CD14-positive monocyte (primary cell): ENCODE results near the gene KRT25. TPM values are rescaled to one million over a fixed set of nuclear protein-coding genes. Genes with fewer than 3 reads are reported as not detected.

Experiments used
- DNase-seq, 3 donors: peaks; one replicate each; pipeline ENCODE4 v3.0.0-alpha.2; 2011 to 2022
- H2AFZ ChIP-seq: 2 replicates; pipeline ENCODE4 v1.6.0; 2012; ENCODE audit warnings: mild to moderate bottlenecking, low read depth, low read length, inconsistent platforms; ENCODE audit not compliant: insufficient read depth, poor library complexity, severe bottlenecking
- H3K27ac ChIP-seq, 2 donors: 1 replicate in 1 of 2; 2 replicates in 1 of 2; pipeline ENCODE4 v1.5.1; 2012 to 2013; ENCODE audit warnings: low read length in 2 of 2, control low read depth in 1 of 2, inconsistent platforms in 1 of 2, low read depth in 1 of 2, mild to moderate bottlenecking in 1 of 2
- H3K27me3 ChIP-seq, 2 donors: one replicate each; pipeline versions ENCODE4 v1.6.0 to v1.6.1; 2011 to 2013; ENCODE audit warnings: low read length in 2 of 2; ENCODE audit not compliant: control insufficient read depth in 2 of 2, insufficient read depth in 2 of 2
- H3K36me3 ChIP-seq, 2 donors: replicated peaks in 1 of 2; 1 replicate in 1 of 2; 2 replicates in 1 of 2; pipeline versions ENCODE4 v1.5.1 to v1.6.1; 2012 to 2013; ENCODE audit warnings: low read length in 2 of 2, control low read depth in 1 of 2, inconsistent platforms in 1 of 2, mild to moderate bottlenecking in 1 of 2; ENCODE audit not compliant: insufficient read depth in 2 of 2, control insufficient read depth in 1 of 2
- H3K4me1 ChIP-seq, 2 donors: 1 replicate in 1 of 2; 2 replicates in 1 of 2; pipeline versions ENCODE4 v1.5.1 to v1.6.1; 2012 to 2013; ENCODE audit warnings: low read length in 2 of 2, control low read depth in 1 of 2, inconsistent platforms in 1 of 2, mild to moderate bottlenecking in 1 of 2, moderate library complexity in 1 of 2; ENCODE audit not compliant: insufficient read depth in 2 of 2, control insufficient read depth in 1 of 2
- H3K4me2 ChIP-seq: replicated peaks from 2 replicates; pipeline ENCODE3; 2012; ENCODE audit warnings: low read length, moderate library complexity, mild to moderate bottlenecking; ENCODE audit not compliant: poor library complexity, severe bottlenecking; ENCODE audit errors: extremely low read depth
- H3K4me3 ChIP-seq, 3 experiments: fragments of 200-600 bp in 1 of 3; sonication (generic) in 1 of 3; replicated peaks in 1 of 3; 1 replicate in 2 of 3; 2 replicates in 1 of 3; pipeline ENCODE4 v1.5.1; 2011 to 2013; ENCODE audit warnings: low read length in 3 of 3, mild to moderate bottlenecking in 3 of 3, control low read depth in 2 of 3, low read depth in 2 of 3, inconsistent platforms in 1 of 3, moderate library complexity in 1 of 3
- H3K79me2 ChIP-seq: 2 replicates; pipeline ENCODE4 v1.6.0; 2012; ENCODE audit warnings: mild to moderate bottlenecking, control low read depth, inconsistent platforms, low read length, moderate library complexity; ENCODE audit not compliant: insufficient read depth
- H3K9ac ChIP-seq: 2 replicates; pipeline ENCODE4 v1.6.0; 2017; ENCODE audit warnings: low read length, mild to moderate bottlenecking; ENCODE audit not compliant: insufficient read depth, poor library complexity, severe bottlenecking
- H3K9me3 ChIP-seq, 2 donors: replicated peaks in 1 of 2; 1 replicate in 1 of 2; 2 replicates in 1 of 2; pipeline versions ENCODE4 v1.5.1 to v1.6.1; 2012 to 2013; ENCODE audit warnings: low read length in 2 of 2, control low read depth in 1 of 2; ENCODE audit not compliant: control insufficient read depth in 1 of 2, insufficient read depth in 1 of 2
- H4K20me1 ChIP-seq: 2 replicates; pipeline ENCODE4 v1.6.0; 2012; ENCODE audit warnings: mild to moderate bottlenecking, low read length, control low read depth, moderate library complexity; ENCODE audit not compliant: insufficient read depth
- H3K27ac Mint-ChIP-seq, 7 donors: one replicate each; pipeline ENCODE4 v1.8.0; 2020; ENCODE audit warnings: mild to moderate bottlenecking in 7 of 7, mixed read lengths in 7 of 7, moderate library complexity in 6 of 7, inconsistent platforms in 2 of 7
- H3K27me3 Mint-ChIP-seq, 3 donors: one replicate each; pipeline ENCODE4 v1.8.0; 2021 to 2022; ENCODE audit warnings: low read depth in 3 of 3, mild to moderate bottlenecking in 3 of 3, mixed read lengths in 3 of 3, moderate library complexity in 3 of 3, inconsistent platforms in 1 of 3
- H3K36me3 Mint-ChIP-seq, 2 donors: one replicate each; pipeline ENCODE4 v1.8.0; 2020; ENCODE audit warnings: mixed read lengths in 2 of 2, inconsistent platforms in 1 of 2, mild to moderate bottlenecking in 1 of 2
- H3K4me1 Mint-ChIP-seq: one replicate; pipeline ENCODE4 v1.8.0; 2020; ENCODE audit warnings: mild to moderate bottlenecking, mixed read lengths
- H3K4me3 Mint-ChIP-seq, 2 donors: one replicate each; pipeline ENCODE4 v1.8.0; 2020; ENCODE audit warnings: mild to moderate bottlenecking in 2 of 2, mixed read lengths in 2 of 2, moderate library complexity in 1 of 2
- H3K9me3 Mint-ChIP-seq, 7 donors: one replicate each; pipeline ENCODE4 v1.8.0; 2020 to 2022; ENCODE audit warnings: mixed read lengths in 7 of 7, mild to moderate bottlenecking in 6 of 7, moderate library complexity in 6 of 7, inconsistent platforms in 2 of 7
- WGBS: methylation state at CpG from one replicate; pipeline ENCODE4 v1.1.5; 2013; ENCODE audit warnings: missing lambda C conversion rate; ENCODE audit not compliant: insufficient coverage; 5-methylcytosine and 5-hydroxymethylcytosine counted together
- intact Hi-C, 2 donors: fragments of 100-400 bp; cut with micrococcal nuclease; formaldehyde crosslinking; loops; one replicate each; pipeline versions ENCODE4 v1.15.0 to v1.15.1; 2023
- polyA plus RNA-seq, 3 donors: library from polyadenylated mRNA; depleted of rRNA in 1 of 3; unstranded in 2 of 3; stranded (reverse) in 1 of 3; fragments of 300-500 nt in 2 of 3; fragments of >200 nt in 1 of 3; fragmentation: Illumina TruSeq in 2 of 3; gene quantifications; 1 replicate in 2 of 3; 2 replicates in 1 of 3; pipeline ENCODE4 v1.2.3, GENCODE V29; 2012 to 2021
- TF ChIP-seq, protein P1 (sequence below): fragments of 200-600 bp; IDR thresholded peaks from one replicate; pipeline ENCODE4 v1.8.0; 2022; ENCODE audit warnings: antibody characterized with exemption, mild to moderate bottlenecking

Gene KRT25
- polyA plus RNA-seq, 3 donors = not detected

DNA sequence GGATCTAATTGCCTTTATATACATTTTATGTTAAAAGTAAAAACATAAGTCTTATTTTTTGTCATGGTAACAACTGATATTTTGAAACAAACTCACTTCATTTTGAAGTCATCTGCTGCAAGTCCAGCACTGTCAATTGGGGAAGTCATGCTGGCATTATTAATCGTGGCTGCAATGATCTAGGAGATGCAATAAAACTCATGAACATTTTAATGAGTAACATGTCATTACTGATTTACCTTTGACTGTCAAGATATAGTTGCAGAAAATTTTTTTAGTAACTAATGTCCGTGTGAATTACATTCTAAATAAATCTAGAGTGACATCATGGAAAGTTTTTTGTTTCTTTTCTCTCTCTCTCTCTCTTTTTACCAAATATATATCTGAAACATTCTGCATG, 34.2 kb downstream of the KRT25 start:
- H3K4me3 ChIP-seq = no peak overlapping the region
- H3K36me3 Mint-ChIP-seq = no peaks in the 10 kb centered on the region
- H3K9me3 Mint-ChIP-seq = peaks cover 0 to 4% (median 2%) of the 10 kb centered on the region in 7 donors
- H3K4me3 Mint-ChIP-seq = no peak overlapping the region
- no peaks in the 10 kb centered on the region for H3K9me3 ChIP-seq
- H3K4me2 ChIP-seq = no peak overlapping the region
- peaks cover 15 to 35% (median 34%) of the 10 kb centered on the region in 3 donors for H3K27me3 Mint-ChIP-seq
- H3K27me3 ChIP-seq = peaks cover 6 to 7% of the 10 kb centered on the region in 2 donors
- H3K36me3 ChIP-seq = no peaks in the 10 kb centered on the region
- H3K27ac Mint-ChIP-seq = no peak overlapping the region
- H3K79me2 ChIP-seq = no peaks in the 10 kb centered on the region
- no peaks in the 10 kb centered on the region for H3K4me1 ChIP-seq
- TF ChIP-seq, protein P1, sequence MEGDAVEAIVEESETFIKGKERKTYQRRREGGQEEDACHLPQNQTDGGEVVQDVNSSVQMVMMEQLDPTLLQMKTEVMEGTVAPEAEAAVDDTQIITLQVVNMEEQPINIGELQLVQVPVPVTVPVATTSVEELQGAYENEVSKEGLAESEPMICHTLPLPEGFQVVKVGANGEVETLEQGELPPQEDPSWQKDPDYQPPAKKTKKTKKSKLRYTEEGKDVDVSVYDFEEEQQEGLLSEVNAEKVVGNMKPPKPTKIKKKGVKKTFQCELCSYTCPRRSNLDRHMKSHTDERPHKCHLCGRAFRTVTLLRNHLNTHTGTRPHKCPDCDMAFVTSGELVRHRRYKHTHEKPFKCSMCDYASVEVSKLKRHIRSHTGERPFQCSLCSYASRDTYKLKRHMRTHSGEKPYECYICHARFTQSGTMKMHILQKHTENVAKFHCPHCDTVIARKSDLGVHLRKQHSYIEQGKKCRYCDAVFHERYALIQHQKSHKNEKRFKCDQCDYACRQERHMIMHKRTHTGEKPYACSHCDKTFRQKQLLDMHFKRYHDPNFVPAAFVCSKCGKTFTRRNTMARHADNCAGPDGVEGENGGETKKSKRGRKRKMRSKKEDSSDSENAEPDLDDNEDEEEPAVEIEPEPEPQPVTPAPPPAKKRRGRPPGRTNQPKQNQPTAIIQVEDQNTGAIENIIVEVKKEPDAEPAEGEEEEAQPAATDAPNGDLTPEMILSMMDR = no peak
- no peaks in the 10 kb centered on the region for H4K20me1 ChIP-seq
- no peak for DNase-seq
- intact Hi-C loops = no loop called here
- no peaks in the 10 kb centered on the region for H3K4me1 Mint-ChIP-seq
- no peak overlapping the region for H3K9ac ChIP-seq
- H2AFZ ChIP-seq = no peak overlapping the region
- H3K27ac ChIP-seq = no peak overlapping the region
- no CpG with 5 or more reads among the region's 2 CpGs for WGBS

DNA sequence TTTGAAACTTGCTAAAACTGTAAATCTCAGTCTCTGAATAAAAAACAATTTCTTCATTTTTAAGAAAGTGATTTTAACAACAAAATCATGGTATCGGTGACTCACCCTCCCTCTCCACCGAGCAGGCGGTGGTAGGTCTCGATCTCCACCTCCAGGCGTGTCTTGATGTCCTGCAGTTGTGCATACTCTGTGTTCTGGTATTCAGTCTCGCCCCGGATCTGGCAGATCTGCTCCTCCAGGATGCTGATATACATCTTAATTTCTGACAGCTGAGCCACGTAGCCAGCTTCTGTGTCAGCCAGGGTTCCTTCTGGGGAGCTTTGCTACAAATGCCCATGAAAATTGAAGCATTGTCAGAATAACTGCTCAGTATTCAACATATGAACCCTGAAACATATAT, 36.2 kb downstream of the KRT25 start:
- no peaks in the 10 kb centered on the region for H3K4me1 Mint-ChIP-seq
- intact Hi-C loops = no loop called here
- TF ChIP-seq, protein P1 = no peak
- WGBS = 68% methylated on average over 4 of the region's 8 CpGs
- no peaks in the 10 kb centered on the region for H4K20me1 ChIP-seq
- no peaks in the 10 kb centered on the region for H3K4me1 ChIP-seq
- H3K27me3 ChIP-seq = peaks cover 2 to 11% of the 10 kb centered on the region in 2 donors
- no peaks in the 10 kb centered on the region for H3K79me2 ChIP-seq
- H3K9me3 ChIP-seq = no peaks in the 10 kb centered on the region
- H3K27ac Mint-ChIP-seq = no peak overlapping the region
- H3K4me3 ChIP-seq = no peak overlapping the region
- no peak overlapping the region for H3K4me3 Mint-ChIP-seq
- peaks cover 0 to 3% (median 0%) of the 10 kb centered on the region in 7 donors for H3K9me3 Mint-ChIP-seq
- no peak overlapping the region for H3K4me2 ChIP-seq
- no peaks in the 10 kb centered on the region for H3K36me3 ChIP-seq
- no peak overlapping the region for H3K27ac ChIP-seq
- H3K27me3 Mint-ChIP-seq = peaks cover 16 to 42% (median 38%) of the 10 kb centered on the region in 3 donors
- DNase-seq = no peak
- no peak overlapping the region for H2AFZ ChIP-seq
- no peak overlapping the region for H3K9ac ChIP-seq
- no peaks in the 10 kb centered on the region for H3K36me3 Mint-ChIP-seq
